Measurements from ENCODE around the gene CA12.
A peak's percentile ranks its signal among the peaks of the same experiment; 100 is the strongest.

Gene CA12

GRCh38 chr15:63403254-63403945, 21.8 kb upstream of the CA12 start:
- intact Hi-C loops (cut with DNase I) = no loop called here

GRCh38 chr15:63402498-63403253, 21.0 kb upstream of the CA12 start:
- intact Hi-C loops (cut with DNase I) = no loop called here

More at GRCh38 chr15:63403254-63403945, 21.8 kb upstream of the CA12 start:
- no peak for DNase-seq

GRCh38 chr15:63401714-63402497, 20.3 kb upstream of the CA12 start:
- DNase-seq = no peak
- intact Hi-C loops (cut with DNase I) = no loop called here

More at GRCh38 chr15:63402498-63403253, 21.0 kb upstream of the CA12 start:
- peak in 1 of 42 donors; percentile 38 for DNase-seq

- intact Hi-C loops (cut with DNase I) = no loop called here
- peak in 1 of 42 donors; percentile 24 for DNase-seq
Measured at GRCh38 chr15:63401078-63401477, 19.4 kb upstream of the CA12 start.

GRCh38 chr15:63398456-63398855, 16.8 kb upstream of the CA12 start:
- intact Hi-C loops (cut with DNase I) = no loop called here
- no peak for DNase-seq

- no peak for DNase-seq
- intact Hi-C loops (cut with DNase I) = no loop called here
Measured at GRCh38 chr15:63396152-63396928, 14.7 kb upstream of the CA12 start.

- intact Hi-C loops (cut with DNase I) = no loop called here
- no peak for DNase-seq
Measured at GRCh38 chr15:63395730-63396151, 14.1 kb upstream of the CA12 start.

GRCh38 chr15:63392361-63393009, 10.8 kb upstream of the CA12 start:
- no peak for DNase-seq
- intact Hi-C loops (cut with DNase I) = no loop called here

GRCh38 chr15:63391669-63392360, 10.2 kb upstream of the CA12 start:
- no peak for DNase-seq
- intact Hi-C loops (cut with DNase I) = no loop called here

- no peak for DNase-seq
- intact Hi-C loops (cut with DNase I) = no loop called here
Measured at GRCh38 chr15:63390689-63391088, 9.0 kb upstream of the CA12 start.

- DNase-seq = no peak
- intact Hi-C loops (cut with DNase I) = no loop called here
Measured at GRCh38 chr15:63389902-63390670, 8.4 kb upstream of the CA12 start.

- intact Hi-C loops (cut with DNase I) = no loop called here
- DNase-seq = no peak
Measured at GRCh38 chr15:63388511-63388910, 6.9 kb upstream of the CA12 start.

GRCh38 chr15:63387748-63388493, 6.3 kb upstream of the CA12 start:
- intact Hi-C loops (cut with DNase I) = no loop called here
- DNase-seq = no peak

GRCh38 chr15:63385911-63386531, 4.4 kb upstream of the CA12 start:
- intact Hi-C loops (cut with DNase I) = no loop called here
- no peak for DNase-seq

- intact Hi-C loops (cut with DNase I) = no loop called here
- DNase-seq = no peak
Measured at GRCh38 chr15:63384906-63385305, 3.3 kb upstream of the CA12 start.
